ENCODE results near the gene HDAC3. TPM values are rescaled to one million over a fixed set of nuclear protein-coding genes. Genes with fewer than 3 reads are reported as not detected.

The HDAC3 gene
- total RNA-seq, 2 experiments from 2014 or later, result 94.8 to 98.3 TPM

DNA sequence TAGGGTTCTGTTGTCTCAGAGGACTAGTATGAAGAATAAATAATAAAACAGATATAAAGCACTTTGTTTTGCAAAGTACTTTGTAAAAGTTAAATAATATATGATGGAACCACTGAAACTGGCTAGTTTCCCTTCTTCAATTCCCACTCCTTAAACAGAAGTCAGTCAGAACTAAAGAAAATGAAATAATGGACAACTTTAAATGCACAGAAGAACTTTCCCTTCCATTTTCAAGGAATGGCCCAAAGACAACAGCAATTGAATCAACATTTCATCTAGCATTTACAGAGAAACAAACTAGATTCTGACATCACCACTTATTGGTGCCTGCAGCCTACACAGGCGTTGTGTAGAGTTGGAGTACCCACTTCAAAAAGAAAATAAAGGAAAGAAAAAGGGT lies 34.0 kb downstream of the HDAC3 start:
- Mint-ChIP-seq H3K9me3 (no peaks in the 10 kb centered on the region), H3K27me3 (no peaks in the 10 kb centered on the region), H3K4me3 (peak overlapping the region; percentile 10), H3K4me1 (ENCODE audit: low read depth) (peaks cover 84% of the 10 kb centered on the region), H3K27ac (peak overlapping the region; percentile 92), H3K36me3 (ENCODE audit: low read depth) (peaks cover 15% of the 10 kb centered on the region)
- DNase-seq, result no peak
- ChIA-PET POLR2A (interaction anchor here (0.8 to 1.8 kb wide), 2 partner anchors 14 to 16 kb away, joined by 4 to 6 read pairs; partner anchors contain the start of gene DIAPH1), CTCF (interaction anchor here (1.0 to 9.6 kb wide), 8 partner anchors 11 to 358 kb away, joined by 3 to 132 read pairs (median 4); partner anchors contain the start of gene DIAPH1)
- TF ChIP-seq, protein P1, sequence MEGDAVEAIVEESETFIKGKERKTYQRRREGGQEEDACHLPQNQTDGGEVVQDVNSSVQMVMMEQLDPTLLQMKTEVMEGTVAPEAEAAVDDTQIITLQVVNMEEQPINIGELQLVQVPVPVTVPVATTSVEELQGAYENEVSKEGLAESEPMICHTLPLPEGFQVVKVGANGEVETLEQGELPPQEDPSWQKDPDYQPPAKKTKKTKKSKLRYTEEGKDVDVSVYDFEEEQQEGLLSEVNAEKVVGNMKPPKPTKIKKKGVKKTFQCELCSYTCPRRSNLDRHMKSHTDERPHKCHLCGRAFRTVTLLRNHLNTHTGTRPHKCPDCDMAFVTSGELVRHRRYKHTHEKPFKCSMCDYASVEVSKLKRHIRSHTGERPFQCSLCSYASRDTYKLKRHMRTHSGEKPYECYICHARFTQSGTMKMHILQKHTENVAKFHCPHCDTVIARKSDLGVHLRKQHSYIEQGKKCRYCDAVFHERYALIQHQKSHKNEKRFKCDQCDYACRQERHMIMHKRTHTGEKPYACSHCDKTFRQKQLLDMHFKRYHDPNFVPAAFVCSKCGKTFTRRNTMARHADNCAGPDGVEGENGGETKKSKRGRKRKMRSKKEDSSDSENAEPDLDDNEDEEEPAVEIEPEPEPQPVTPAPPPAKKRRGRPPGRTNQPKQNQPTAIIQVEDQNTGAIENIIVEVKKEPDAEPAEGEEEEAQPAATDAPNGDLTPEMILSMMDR (IDR thresholded peaks at IDR 0.05), result no peak
- ATAC-seq, result no peak
- intact Hi-C loops (cut with micrococcal nuclease), result no loop called here

DNA sequence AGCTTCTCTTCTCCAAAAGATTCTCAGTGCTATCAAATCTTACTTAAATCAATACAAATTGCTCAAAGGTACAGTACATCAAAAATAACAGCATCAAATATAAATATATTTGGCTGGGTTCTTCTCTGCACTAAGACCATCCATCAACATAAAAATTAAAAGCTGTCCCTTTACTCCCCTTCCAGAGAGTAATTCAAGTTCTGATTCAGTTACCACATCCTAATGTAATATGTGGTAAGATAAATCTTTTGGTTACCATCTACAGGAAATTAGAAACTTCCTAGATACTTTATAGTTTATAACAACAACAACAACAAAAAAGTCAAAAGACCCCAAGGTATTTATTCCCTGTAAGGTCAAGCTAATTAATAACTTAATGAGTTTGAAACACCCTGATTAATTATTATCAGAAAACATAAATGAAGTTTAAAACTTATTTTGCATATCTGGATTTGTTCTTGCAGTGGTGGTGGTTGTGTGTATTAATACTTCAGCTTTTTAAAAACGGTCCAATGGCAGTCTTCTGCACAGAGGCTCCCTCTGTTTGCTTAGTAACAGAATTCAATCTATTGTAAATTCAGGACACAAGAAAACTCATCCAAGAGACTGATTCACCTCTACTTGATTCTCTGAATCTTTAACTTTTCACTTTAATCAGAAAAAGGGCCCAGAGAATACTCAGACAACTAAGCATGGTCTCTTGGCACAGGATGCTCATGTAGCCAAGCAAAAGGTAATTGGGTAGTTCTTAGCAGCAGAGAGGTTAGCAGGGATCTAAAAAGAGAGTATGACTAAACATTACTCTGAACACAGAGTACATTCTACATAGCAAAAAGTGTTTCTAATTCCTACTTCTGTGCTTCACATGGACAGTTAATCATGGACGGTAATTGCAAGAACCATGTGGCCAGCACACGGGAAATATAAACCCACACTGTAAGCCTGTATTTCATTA lies 38.0 kb downstream of the HDAC3 start:
- POLR2A ChIA-PET, result interaction anchor here (0.7 to 2.6 kb wide), 4 partner anchors 10 to 50 kb away, joined by 3 to 9 read pairs (median 3); partner anchors contain the start of genes HDAC3 and RELL2
- Mint-ChIP-seq H3K36me3 (ENCODE audit: low read depth) (peaks cover 32% of the 10 kb centered on the region), H3K4me1 (ENCODE audit: low read depth) (peaks cover 72% of the 10 kb centered on the region), H3K4me3 (no peak overlapping the region), H3K9me3 (peaks cover 1% of the 10 kb centered on the region), H3K27me3 (no peaks in the 10 kb centered on the region), H3K27ac (peak overlapping the region; percentile 71)
- intact Hi-C loops (cut with micrococcal nuclease), result no loop called here
- ATAC-seq (peak; percentile 88), DNase-seq (no peak)
- CTCF ChIA-PET, result interaction anchor here (0.8 to 5.2 kb wide), 8 partner anchors 11 to 93 kb away, joined by 3 to 47 read pairs (median 8); partner anchors contain the start of genes DIAPH1, HDAC3 and RELL2
- TF ChIP-seq, protein P1 (IDR thresholded peaks at IDR 0.05), result no peak

DNA sequence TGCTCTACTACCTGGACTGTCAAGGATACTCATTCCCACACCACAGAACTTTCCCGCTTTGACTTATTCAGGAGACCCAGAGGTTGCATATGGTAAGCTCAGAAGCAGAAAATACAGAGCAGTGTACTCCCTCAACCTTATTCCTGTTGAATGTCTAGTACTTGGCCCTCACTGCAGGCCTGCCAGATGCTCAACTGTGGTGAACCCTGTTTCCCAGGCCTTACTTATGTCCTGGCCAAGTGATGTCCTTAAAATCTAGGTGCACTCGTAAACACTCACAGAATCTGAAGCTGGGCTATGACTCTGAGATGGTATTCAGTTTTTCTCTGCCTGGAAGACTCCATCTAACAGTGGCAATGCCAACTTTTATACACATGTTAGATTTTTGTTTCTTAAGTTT lies 38.8 kb downstream of the HDAC3 start:
- ATAC-seq, result no peak
- ChIA-PET CTCF (interaction anchor here (0.8 to 5.2 kb wide), 8 partner anchors 10 to 94 kb away, joined by 3 to 47 read pairs (median 8); partner anchors contain the start of genes DIAPH1, HDAC3 and RELL2), POLR2A (interaction anchor here (0.6 to 2.6 kb wide), 6 partner anchors 11 to 51 kb away, joined by 3 to 9 read pairs (median 3); partner anchors contain the start of genes HDAC3 and RELL2)
- H3K4me1 Mint-ChIP-seq (ENCODE audit: low read depth), result peaks cover 67% of the 10 kb centered on the region
- H3K36me3 Mint-ChIP-seq (ENCODE audit: low read depth), result peaks cover 32% of the 10 kb centered on the region
- peaks cover 1% of the 10 kb centered on the region for H3K9me3 Mint-ChIP-seq
- intact Hi-C loops (cut with micrococcal nuclease), result no loop called here
- DNase-seq, result no peak
- no peak overlapping the region for H3K4me3 Mint-ChIP-seq
- H3K27me3 Mint-ChIP-seq, result no peaks in the 10 kb centered on the region
- peak overlapping the region; percentile 69 for H3K27ac Mint-ChIP-seq
- TF ChIP-seq, protein P1 (IDR thresholded peaks at IDR 0.05), result no peak

DNA sequence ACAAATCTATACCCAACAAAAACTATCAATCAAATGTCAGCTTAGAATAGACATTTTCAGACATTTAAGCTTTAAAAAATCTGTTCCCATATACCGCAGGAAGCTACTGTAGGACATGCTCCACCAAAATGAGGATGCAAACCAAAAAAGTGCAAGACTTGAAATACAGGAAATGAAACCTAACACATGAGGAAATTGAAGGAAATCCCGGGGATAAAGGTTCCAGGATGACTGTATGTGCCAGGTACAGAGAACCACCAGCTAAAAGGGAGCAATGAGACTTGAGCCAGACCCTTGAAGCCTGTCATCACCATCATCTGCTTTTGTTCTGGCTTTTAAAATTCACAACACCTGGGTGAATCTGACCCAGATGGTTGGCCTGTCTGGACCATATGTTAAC lies 39.3 kb downstream of the HDAC3 start:
- DNase-seq, result no peak
- Mint-ChIP-seq H3K9me3 (peaks cover 1% of the 10 kb centered on the region), H3K4me3 (no peak overlapping the region), H3K36me3 (ENCODE audit: low read depth) (peaks cover 29% of the 10 kb centered on the region), H3K27ac (peak overlapping the region; percentile 69), H3K27me3 (no peaks in the 10 kb centered on the region), H3K4me1 (ENCODE audit: low read depth) (peaks cover 67% of the 10 kb centered on the region)
- intact Hi-C loops (cut with micrococcal nuclease), result no loop called here
- ChIA-PET CTCF (interaction anchor here (0.9 to 5.2 kb wide), 5 partner anchors 22 to 39 kb away, joined by 3 to 47 read pairs (median 16); partner anchors contain the start of genes DIAPH1, HDAC3 and RELL2), POLR2A (interaction anchor here (0.6 to 2.6 kb wide), 4 partner anchors 11 to 36 kb away, joined by 3 to 9 read pairs (median 3); no protein-coding TSS in a partner anchor)
- no peak for ATAC-seq
- TF ChIP-seq, protein P1 (IDR thresholded peaks at IDR 0.05), result no peak

Measured in activated CD8-positive, alpha-beta T cell treated with anti-CD3 and anti-CD28 coated beads for 36 hours (primary cell).